Panc1 (cell line): ENCODE results near the gene C4BPB.

Experiments
- CTCF ChIP-seq: fragments of 450-650 bp; IDR thresholded peaks from 2 replicates; pipeline ENCODE4 v1.5.1; 2017; ENCODE audit warnings: mild to moderate bottlenecking
- POLR2AphosphoS5 ChIP-seq: IDR thresholded peaks from 2 replicates; pipeline ENCODE4 v1.6.1; 2012; ENCODE audit warnings: mild to moderate bottlenecking, low read depth, low read length, moderate library complexity
- SIN3A ChIP-seq: IDR thresholded peaks from 2 replicates; pipeline ENCODE4 v1.6.1; 2012; ENCODE audit warnings: low read depth, mild to moderate bottlenecking, low read length, moderate library complexity, borderline replicate concordance; ENCODE audit not compliant: insufficient read depth
- TCF7L2 ChIP-seq: IDR thresholded peaks from 2 replicates; pipeline ENCODE4 v1.6.1; 2011; ENCODE audit warnings: mild to moderate bottlenecking, low read depth, low read length, inconsistent platforms
- TF ChIP-seq, protein P1 (sequence below), 2 experiments: IDR thresholded peaks; 2 replicates each; pipeline ENCODE4 v1.6.1; 2011 to 2012; ENCODE audit warnings: low read depth in 2 of 2, control low read depth in 1 of 2, low read length in 1 of 2, mild to moderate bottlenecking in 1 of 2, moderate library complexity in 1 of 2; ENCODE audit not compliant: insufficient read depth in 1 of 2

DNA sequence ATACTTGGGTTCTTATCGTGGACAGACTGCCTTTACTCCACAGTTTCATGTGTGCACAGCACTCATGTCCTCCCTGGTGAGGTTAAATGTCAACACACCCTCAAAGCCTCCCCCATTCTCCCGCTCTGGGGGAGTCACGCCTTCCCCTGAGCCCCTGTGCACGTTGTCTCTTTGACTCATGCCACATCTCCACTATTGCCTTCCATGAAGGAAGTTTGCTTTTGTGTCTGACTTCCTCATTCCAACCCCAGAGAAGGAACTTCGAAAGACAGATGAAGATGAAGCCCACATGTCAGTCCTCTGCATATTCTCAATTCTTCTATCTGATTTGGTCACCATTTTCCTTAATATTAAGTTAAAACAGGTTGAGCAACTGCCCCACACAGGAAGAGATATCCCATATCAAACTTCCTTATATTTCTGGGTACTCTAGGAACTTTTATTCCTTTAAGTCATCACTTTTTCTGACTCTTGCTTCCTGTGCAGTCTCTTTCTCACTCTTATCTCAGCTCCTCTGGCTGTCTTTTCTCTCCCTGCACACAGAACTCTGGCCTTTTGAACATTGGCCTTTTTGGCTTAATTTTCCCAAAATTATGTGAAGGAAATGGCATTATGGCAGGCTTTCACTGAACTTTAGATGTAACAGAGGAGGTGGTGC is 56.9 kb downstream of the C4BPB start:
- no peak for TF ChIP-seq POLR2AphosphoS5
- no peak for TF ChIP-seq CTCF
- no peak for TF ChIP-seq SIN3A
- TF ChIP-seq, protein P1, sequence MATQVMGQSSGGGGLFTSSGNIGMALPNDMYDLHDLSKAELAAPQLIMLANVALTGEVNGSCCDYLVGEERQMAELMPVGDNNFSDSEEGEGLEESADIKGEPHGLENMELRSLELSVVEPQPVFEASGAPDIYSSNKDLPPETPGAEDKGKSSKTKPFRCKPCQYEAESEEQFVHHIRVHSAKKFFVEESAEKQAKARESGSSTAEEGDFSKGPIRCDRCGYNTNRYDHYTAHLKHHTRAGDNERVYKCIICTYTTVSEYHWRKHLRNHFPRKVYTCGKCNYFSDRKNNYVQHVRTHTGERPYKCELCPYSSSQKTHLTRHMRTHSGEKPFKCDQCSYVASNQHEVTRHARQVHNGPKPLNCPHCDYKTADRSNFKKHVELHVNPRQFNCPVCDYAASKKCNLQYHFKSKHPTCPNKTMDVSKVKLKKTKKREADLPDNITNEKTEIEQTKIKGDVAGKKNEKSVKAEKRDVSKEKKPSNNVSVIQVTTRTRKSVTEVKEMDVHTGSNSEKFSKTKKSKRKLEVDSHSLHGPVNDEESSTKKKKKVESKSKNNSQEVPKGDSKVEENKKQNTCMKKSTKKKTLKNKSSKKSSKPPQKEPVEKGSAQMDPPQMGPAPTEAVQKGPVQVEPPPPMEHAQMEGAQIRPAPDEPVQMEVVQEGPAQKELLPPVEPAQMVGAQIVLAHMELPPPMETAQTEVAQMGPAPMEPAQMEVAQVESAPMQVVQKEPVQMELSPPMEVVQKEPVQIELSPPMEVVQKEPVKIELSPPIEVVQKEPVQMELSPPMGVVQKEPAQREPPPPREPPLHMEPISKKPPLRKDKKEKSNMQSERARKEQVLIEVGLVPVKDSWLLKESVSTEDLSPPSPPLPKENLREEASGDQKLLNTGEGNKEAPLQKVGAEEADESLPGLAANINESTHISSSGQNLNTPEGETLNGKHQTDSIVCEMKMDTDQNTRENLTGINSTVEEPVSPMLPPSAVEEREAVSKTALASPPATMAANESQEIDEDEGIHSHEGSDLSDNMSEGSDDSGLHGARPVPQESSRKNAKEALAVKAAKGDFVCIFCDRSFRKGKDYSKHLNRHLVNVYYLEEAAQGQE (IDR thresholded peaks at IDR 0.05; ENCODE audit: insufficient read depth in 1 of 2, low read depth in 2 of 2, low read length in 1 of 2) = no peak
- TF ChIP-seq TCF7L2 = no peak
